IPS-18a (cell line): ENCODE measurements around the gene NRXN3.

Source experiments
- H3K27ac ChIP-seq: one replicate; pipeline ENCODE4 v1.5.1; 2013; ENCODE audit warnings: low read length
- H3K27me3 ChIP-seq: one replicate; pipeline ENCODE4 v1.6.1; 2013; ENCODE audit warnings: mild to moderate bottlenecking, low read length; ENCODE audit not compliant: control insufficient read depth, insufficient read depth
- H3K36me3 ChIP-seq: one replicate; pipeline ENCODE4 v1.6.1; 2013; ENCODE audit warnings: low read depth, low read length; ENCODE audit not compliant: control insufficient read depth
- H3K4me1 ChIP-seq: one replicate; pipeline ENCODE4 v1.6.1; 2013; ENCODE audit warnings: low read depth, low read length; ENCODE audit not compliant: control insufficient read depth
- H3K4me3 ChIP-seq: one replicate; pipeline ENCODE4 v1.5.1; 2013; ENCODE audit warnings: low read length
- H3K9ac ChIP-seq: one replicate; pipeline ENCODE4 v1.6.1; 2013; ENCODE audit warnings: mild to moderate bottlenecking, low read length, moderate library complexity
- H3K9me3 ChIP-seq: one replicate; pipeline ENCODE4 v1.6.1; 2013; ENCODE audit warnings: low read depth, low read length; ENCODE audit not compliant: control insufficient read depth

The NRXN3 gene

DNA sequence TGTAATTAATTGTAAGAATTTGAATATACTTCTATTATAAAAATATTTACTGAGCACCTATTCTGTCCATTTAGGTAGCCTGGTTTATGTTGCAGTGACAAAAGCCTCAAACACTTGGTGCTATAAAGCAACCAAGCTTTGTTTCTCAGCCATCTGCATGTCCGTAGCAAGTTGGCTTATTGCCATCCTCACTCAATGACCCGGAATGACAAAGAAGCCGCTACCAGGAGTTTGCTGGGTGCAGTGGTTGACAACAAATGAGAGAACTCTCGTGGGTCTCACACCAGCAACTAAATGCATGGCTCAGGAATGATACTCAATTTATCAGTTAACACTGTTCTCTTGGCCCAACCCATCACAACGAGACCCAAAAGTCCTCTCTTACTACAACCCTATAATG is 1488.0 kb downstream of the NRXN3 start:
- H3K36me3 ChIP-seq: no peaks in the 10 kb centered on the region
- H3K27me3 ChIP-seq: no peaks in the 10 kb centered on the region
- no peaks in the 10 kb centered on the region for H3K9me3 ChIP-seq
- no peak overlapping the region for H3K27ac ChIP-seq
- H3K4me1 ChIP-seq: no peaks in the 10 kb centered on the region
- H3K4me3 ChIP-seq: no peak overlapping the region
- H3K9ac ChIP-seq: no peak overlapping the region

DNA sequence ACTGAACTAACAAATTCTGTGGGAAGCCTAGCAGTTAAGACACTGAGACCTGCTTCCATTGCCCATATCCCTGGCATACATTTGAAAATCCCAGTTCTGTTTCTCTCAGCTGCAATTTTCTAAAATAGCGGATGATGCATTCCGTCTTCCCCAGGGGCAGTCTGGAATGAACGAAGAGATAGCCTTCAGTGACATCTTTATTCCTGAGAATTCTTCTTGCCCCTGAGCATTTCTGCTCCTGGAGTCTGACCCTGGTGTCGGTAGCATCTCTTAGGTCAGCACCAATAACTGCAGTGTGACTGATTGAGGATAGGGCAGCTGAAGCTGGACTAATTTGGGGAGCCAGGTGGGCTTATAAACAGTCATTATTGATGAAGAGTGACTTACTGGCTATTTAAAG is 1488.6 kb downstream of the NRXN3 start:
- Histone ChIP-seq H3K9me3 (no peaks in the 10 kb centered on the region), H3K9ac (no peak overlapping the region), H3K4me1 (no peaks in the 10 kb centered on the region), H3K27me3 (no peaks in the 10 kb centered on the region), H3K27ac (no peak overlapping the region), H3K4me3 (no peak overlapping the region), H3K36me3 (no peaks in the 10 kb centered on the region)

DNA sequence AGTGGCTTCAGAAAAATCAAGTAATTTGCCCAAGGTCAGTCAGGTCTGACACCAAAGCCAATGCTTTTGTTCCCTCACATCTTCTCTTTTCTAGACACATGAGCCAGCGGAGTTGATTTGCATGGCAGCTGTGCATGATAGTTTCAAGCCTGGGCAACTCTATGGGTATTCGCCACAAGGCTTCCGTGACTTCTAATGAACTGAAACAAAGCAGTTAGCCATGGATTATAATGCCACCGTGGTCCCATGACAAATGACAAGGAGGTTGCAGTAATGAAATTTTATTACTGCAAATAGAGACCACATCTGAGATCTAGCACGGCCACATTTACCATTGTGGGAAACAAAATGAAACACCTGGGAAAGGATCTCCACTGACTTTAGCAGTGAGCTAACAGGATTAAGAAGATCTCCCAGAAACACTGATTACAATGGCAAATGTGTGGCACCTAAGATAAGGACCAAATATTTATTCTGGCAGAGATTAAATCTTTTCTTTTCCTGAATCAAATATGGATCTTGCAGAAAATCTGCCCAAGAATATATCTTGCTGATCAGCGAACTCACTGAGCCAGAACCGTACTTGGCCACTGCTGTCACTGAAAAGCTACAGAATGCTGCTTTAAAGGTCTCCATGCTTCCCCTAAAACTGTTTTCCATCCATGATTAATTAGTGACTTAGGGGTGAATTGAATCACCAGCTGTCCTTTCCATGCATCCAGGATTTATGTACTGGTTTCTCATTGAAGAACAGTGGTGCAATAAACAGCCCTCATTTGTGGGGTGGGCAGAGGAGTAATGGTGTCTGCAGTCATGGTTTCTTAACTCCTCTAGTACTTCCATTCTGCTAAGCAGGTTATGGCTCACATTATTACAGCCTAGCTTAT is 1490.1 kb downstream of the NRXN3 start:
- no peak overlapping the region for H3K27ac ChIP-seq

GRCh38 chr14:79661752-79662151 is 1491.6 kb downstream of the NRXN3 start:
- Histone ChIP-seq H3K27ac (no peak overlapping the region), H3K27me3 (no peaks in the 10 kb centered on the region), H3K36me3 (no peaks in the 10 kb centered on the region), H3K9me3 (no peaks in the 10 kb centered on the region), H3K9ac (no peak overlapping the region), H3K4me3 (no peak overlapping the region), H3K4me1 (no peaks in the 10 kb centered on the region)

More for the DNA sequence above, 1490.1 kb downstream of the NRXN3 start:
- Histone ChIP-seq H3K4me3 (no peak overlapping the region), H3K9me3 (no peaks in the 10 kb centered on the region), H3K36me3 (no peaks in the 10 kb centered on the region), H3K4me1 (no peaks in the 10 kb centered on the region), H3K27me3 (no peaks in the 10 kb centered on the region), H3K9ac (no peak overlapping the region)

DNA sequence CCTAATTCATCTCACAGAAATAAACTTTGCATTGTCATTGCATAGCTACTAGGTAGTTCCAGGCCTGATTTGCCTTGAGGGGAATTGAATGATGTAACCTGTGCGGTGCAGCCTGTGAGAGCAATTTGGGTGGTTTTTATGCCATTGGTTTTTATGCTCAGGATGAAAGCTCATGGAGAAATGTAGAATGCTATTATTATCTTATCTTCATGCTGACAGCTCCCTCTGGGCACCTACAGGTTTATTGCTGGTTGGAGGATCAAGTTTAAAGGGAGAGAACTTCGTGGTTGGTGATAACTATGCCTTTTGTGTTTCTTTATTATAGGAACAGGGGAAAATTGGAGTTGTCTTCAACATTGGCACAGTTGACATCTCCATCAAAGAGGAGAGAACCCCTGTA is 1493.3 kb downstream of the NRXN3 start:
- no peaks in the 10 kb centered on the region for H3K4me1 ChIP-seq
- H3K27me3 ChIP-seq: no peaks in the 10 kb centered on the region
- H3K9ac ChIP-seq: no peak overlapping the region
- no peak overlapping the region for H3K4me3 ChIP-seq
- no peaks in the 10 kb centered on the region for H3K36me3 ChIP-seq
- no peak overlapping the region for H3K27ac ChIP-seq
- no peaks in the 10 kb centered on the region for H3K9me3 ChIP-seq

- H3K27me3 ChIP-seq: no peaks in the 10 kb centered on the region
- no peaks in the 10 kb centered on the region for H3K36me3 ChIP-seq
These were observed 1495.4 kb downstream of the NRXN3 start for GRCh38 chr14:79665556-79665955.

GRCh38 chr14:79668951-79669350 is 1498.8 kb downstream of the NRXN3 start:
- H3K9ac ChIP-seq: no peak overlapping the region

More at GRCh38 chr14:79665556-79665955, 1495.4 kb downstream of the NRXN3 start:
- Histone ChIP-seq H3K9ac (no peak overlapping the region), H3K4me1 (no peaks in the 10 kb centered on the region), H3K27ac (no peak overlapping the region), H3K4me3 (no peak overlapping the region), H3K9me3 (no peaks in the 10 kb centered on the region)

DNA sequence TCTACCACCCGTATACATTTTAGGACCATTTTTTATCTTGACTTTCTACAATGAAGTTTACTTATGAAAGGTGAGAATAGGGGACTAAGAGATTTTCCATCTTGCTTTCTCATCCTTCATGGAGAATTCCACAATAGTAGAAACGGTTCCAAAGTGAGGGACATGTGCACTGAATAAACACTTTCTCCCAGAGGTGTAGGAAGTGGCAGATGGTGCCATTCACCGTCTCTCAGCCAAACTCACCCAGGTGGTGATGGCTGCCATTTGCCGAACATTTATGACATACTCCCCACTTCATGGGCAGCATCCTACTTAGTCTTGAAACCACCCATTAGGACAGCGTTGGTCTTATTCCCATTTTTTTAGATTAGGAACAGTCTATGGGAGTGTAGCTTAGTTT is 1500.6 kb downstream of the NRXN3 start:
- no peaks in the 10 kb centered on the region for H3K27me3 ChIP-seq
- H3K27ac ChIP-seq: no peak overlapping the region
- no peak overlapping the region for H3K4me3 ChIP-seq
- H3K9me3 ChIP-seq: no peaks in the 10 kb centered on the region
- no peaks in the 10 kb centered on the region for H3K4me1 ChIP-seq
- H3K9ac ChIP-seq: no peak overlapping the region
- no peaks in the 10 kb centered on the region for H3K36me3 ChIP-seq

More at GRCh38 chr14:79668951-79669350, 1498.8 kb downstream of the NRXN3 start:
- Histone ChIP-seq H3K27ac (no peak overlapping the region), H3K4me1 (no peaks in the 10 kb centered on the region), H3K4me3 (no peak overlapping the region), H3K9me3 (no peaks in the 10 kb centered on the region), H3K27me3 (no peaks in the 10 kb centered on the region), H3K36me3 (no peaks in the 10 kb centered on the region)

DNA sequence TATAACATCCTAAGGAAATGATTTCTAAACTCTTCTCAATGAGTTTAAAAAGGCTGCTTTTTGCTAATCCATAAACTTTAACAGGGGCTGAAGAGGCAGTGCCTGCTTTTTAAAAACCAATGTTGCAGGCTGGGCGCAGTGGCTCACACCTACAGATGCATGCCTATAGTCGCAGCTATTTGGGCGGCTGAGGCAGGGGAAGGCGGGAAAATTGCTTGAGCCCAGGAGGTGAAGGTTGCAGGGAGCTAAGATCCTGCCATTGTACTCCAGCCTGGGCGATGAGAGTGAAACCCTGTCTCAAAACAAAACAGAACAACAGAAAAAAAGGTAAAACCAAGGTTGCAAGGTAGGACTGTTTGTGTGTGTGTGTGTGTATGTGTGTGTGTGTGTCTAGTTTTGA is 1509.9 kb downstream of the NRXN3 start:
- H3K27ac ChIP-seq: no peak overlapping the region
- H3K4me1 ChIP-seq: peaks cover 6% of the 10 kb centered on the region
- no peaks in the 10 kb centered on the region for H3K9me3 ChIP-seq
- H3K27me3 ChIP-seq: no peaks in the 10 kb centered on the region
- H3K9ac ChIP-seq: no peak overlapping the region
- H3K4me3 ChIP-seq: no peak overlapping the region
- H3K36me3 ChIP-seq: no peaks in the 10 kb centered on the region

- no peak overlapping the region for H3K4me3 ChIP-seq
- H3K9me3 ChIP-seq: no peaks in the 10 kb centered on the region
- H3K27ac ChIP-seq: no peak overlapping the region
- no peaks in the 10 kb centered on the region for H3K36me3 ChIP-seq
- H3K9ac ChIP-seq: no peak overlapping the region
- H3K4me1 ChIP-seq: no peaks in the 10 kb centered on the region
- no peaks in the 10 kb centered on the region for H3K27me3 ChIP-seq
These were observed 1516.0 kb downstream of the NRXN3 start for GRCh38 chr14:79686196-79686595.

DNA sequence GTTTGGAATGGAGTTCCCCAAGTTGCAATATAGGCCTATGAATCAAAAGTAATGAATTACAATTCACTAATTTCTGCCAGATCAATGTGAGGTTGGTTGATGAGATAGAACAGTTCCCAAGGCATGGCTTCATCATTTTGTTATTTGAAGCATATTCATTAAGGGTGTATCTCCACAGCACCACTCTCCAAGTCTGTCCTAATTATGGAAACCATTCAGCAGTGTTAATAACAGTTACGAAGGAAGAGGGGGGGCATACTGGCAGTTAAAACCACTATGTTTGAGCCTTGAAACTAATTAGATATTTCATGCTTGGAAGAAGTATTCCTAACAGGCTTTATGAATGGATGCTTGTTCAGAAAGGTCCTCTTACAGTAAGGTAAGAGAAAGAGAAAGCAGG is 1520.8 kb downstream of the NRXN3 start:
- Histone ChIP-seq H3K27ac (no peak overlapping the region), H3K27me3 (no peaks in the 10 kb centered on the region), H3K9me3 (no peaks in the 10 kb centered on the region), H3K9ac (no peak overlapping the region), H3K4me3 (no peak overlapping the region), H3K4me1 (peaks cover 11% of the 10 kb centered on the region), H3K36me3 (no peaks in the 10 kb centered on the region)

DNA sequence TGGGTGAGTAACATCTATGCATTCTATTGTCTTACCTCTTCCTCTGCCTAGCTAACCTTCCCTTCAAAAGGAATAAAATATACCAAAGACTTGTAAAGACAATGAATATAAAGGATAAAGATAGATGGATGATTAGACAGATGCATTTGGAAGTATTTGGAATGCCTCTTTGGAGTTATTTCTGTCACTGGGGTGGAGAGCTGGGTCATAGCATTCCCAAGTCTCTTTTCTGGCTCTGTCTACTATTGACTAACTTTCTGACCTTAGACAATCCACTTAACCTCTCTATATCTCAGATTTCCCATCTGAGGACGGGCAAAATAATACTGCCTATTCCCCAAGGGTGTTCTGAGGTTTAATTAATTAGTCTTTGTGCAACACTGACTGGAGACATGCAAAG is 1523.8 kb downstream of the NRXN3 start:
- H3K9ac ChIP-seq: no peak overlapping the region
- H3K36me3 ChIP-seq: no peaks in the 10 kb centered on the region
- peaks cover 11% of the 10 kb centered on the region for H3K4me1 ChIP-seq
- no peak overlapping the region for H3K4me3 ChIP-seq
- no peak overlapping the region for H3K27ac ChIP-seq
- no peaks in the 10 kb centered on the region for H3K27me3 ChIP-seq
- H3K9me3 ChIP-seq: no peaks in the 10 kb centered on the region
